GM06990 (cell line): ENCODE measurements around the gene PI4K2B.
"Not testable (repeated sequence)": the region's sequence is repeated elsewhere in the genome, so short reads cannot be mapped to it uniquely, and the experiment has no call there.

ENCODE experiments used
- DNase-seq: peaks from one replicate; pipeline ENCODE4 v3.0.0-alpha.2; 2011; ENCODE audit not compliant: insufficient read length; ENCODE audit errors: extremely low read depth
- H3K27me3 ChIP-seq: replicated peaks from 2 replicates; pipeline ENCODE4 v1.6.0; 2011; ENCODE audit warnings: low read length; ENCODE audit not compliant: control insufficient read depth, insufficient read depth
- H3K36me3 ChIP-seq: 2 replicates; pipeline ENCODE4 v1.5.1; 2011; ENCODE audit warnings: low read length; ENCODE audit not compliant: control insufficient read depth, insufficient read depth
- H3K4me3 ChIP-seq: replicated peaks from 2 replicates; pipeline ENCODE4 v1.5.1; 2011; ENCODE audit warnings: low read depth, mild to moderate bottlenecking, control low read depth, low read length
- TF ChIP-seq, protein P1 (sequence below): IDR thresholded peaks from 2 replicates; pipeline ENCODE4 v1.5.1; 2011; ENCODE audit warnings: low read length, control low read depth, mild to moderate bottlenecking, inconsistent platforms; ENCODE audit not compliant: insufficient read depth, poor library complexity, severe bottlenecking

PI4K2B gene

DNA sequence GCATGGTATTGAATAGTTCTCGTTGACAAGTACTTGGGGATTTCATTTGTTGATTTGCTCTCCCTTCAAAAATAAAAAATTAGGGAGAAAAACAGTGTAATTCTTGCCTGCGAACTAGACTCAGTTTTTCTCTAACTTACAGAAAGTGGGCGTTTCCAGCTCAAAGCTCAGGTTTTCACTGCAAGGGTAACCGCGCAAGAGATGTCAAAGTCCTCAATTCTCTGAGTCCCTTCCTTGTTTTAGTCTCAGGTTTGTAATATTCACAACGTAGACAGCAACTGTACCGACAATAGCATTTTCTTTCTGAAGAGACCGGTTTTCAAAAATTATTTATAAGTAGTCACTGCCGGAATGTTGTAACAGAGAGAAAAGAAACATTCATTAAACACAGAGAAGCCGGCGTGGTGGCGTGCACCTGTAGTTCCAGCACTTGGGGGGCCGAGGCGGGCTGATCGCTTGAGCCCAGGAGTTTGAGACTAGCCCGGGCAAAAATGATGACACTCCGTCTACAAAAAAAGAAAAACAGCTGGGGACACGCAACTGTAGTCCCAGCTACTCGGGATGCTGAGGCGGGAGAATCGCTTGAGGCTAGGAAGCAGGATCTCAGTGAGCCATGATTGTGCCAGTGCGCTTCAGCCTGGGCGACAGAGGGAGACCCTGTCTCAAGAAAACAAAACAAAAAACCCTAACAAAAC lies 79.5 kb downstream of the PI4K2B start:
- TF ChIP-seq, protein P1, sequence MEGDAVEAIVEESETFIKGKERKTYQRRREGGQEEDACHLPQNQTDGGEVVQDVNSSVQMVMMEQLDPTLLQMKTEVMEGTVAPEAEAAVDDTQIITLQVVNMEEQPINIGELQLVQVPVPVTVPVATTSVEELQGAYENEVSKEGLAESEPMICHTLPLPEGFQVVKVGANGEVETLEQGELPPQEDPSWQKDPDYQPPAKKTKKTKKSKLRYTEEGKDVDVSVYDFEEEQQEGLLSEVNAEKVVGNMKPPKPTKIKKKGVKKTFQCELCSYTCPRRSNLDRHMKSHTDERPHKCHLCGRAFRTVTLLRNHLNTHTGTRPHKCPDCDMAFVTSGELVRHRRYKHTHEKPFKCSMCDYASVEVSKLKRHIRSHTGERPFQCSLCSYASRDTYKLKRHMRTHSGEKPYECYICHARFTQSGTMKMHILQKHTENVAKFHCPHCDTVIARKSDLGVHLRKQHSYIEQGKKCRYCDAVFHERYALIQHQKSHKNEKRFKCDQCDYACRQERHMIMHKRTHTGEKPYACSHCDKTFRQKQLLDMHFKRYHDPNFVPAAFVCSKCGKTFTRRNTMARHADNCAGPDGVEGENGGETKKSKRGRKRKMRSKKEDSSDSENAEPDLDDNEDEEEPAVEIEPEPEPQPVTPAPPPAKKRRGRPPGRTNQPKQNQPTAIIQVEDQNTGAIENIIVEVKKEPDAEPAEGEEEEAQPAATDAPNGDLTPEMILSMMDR: no peak
- Histone ChIP-seq H3K4me3 (peak overlapping the region; percentile 95), H3K36me3 (no peaks in the 10 kb centered on the region), H3K27me3 (no peaks in the 10 kb centered on the region)
- no peak for DNase-seq

DNA sequence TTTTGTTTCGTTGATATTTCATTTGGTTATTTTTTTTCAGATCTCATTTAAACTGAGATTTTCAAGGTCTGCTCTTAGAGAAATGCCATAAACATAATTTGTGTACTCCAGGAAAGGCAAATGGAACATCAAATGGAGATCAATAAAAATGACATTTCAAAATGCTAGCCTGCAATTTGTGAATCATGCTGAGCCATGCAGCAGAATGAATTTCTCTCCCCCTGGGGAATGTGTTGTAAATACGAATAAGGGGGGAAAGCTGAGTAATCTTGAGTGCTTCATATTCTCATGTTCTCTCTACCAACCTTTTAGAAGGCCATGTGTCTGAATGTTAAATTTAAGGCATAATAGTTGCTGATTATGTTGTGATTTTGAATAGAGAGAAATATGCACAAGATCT lies 86.5 kb downstream of the PI4K2B start:
- Histone ChIP-seq H3K4me3 (no peak overlapping the region), H3K27me3 (no peaks in the 10 kb centered on the region), H3K36me3 (no peaks in the 10 kb centered on the region)
- no peak for DNase-seq
- TF ChIP-seq, protein P1: no peak

DNA sequence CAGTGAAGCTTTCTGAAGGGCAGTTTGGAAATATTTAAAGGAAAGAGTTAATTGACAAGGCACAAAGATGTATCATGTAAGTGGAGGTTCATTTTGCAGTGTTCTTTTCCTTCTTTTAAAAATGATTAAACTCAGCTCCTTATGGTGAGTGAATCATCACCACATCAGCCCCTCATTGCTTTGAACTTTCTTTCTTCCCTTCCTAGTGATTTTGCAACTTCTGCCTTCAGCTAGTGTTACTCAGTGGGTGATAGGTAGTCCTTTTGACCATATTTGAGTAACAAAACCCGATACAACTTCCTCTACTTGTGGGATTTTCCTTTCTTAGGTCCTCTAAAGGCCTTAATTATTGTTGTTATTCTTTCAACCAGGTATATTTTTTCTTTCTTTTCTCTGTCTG lies 86.9 kb downstream of the PI4K2B start:
- H3K36me3 ChIP-seq: no peaks in the 10 kb centered on the region
- DNase-seq: no peak
- H3K27me3 ChIP-seq: no peaks in the 10 kb centered on the region
- H3K4me3 ChIP-seq: no peak overlapping the region
- TF ChIP-seq, protein P1: no peak

DNA sequence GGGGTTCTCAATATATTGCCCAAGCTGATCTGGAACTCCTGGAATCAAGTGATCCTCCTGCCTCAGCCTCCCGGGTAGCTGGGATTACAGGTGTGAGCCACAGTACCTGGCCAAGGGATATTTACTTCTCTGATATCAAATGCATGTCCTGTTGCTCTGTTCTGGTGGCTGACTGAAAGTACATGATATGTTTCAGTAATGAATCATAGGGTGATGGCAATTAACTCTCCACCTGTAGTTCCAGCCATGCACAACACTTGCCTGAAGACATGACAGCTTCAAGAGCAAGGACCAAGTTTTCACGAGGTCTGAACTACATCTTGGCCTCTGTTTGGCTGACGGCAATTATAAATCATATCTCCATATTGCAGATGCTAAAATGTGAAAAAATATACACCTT lies 87.9 kb downstream of the PI4K2B start:
- H3K36me3 ChIP-seq: no peaks in the 10 kb centered on the region
- no peaks in the 10 kb centered on the region for H3K27me3 ChIP-seq
- TF ChIP-seq, protein P1: no peak
- no peak for DNase-seq
- no peak overlapping the region for H3K4me3 ChIP-seq

DNA sequence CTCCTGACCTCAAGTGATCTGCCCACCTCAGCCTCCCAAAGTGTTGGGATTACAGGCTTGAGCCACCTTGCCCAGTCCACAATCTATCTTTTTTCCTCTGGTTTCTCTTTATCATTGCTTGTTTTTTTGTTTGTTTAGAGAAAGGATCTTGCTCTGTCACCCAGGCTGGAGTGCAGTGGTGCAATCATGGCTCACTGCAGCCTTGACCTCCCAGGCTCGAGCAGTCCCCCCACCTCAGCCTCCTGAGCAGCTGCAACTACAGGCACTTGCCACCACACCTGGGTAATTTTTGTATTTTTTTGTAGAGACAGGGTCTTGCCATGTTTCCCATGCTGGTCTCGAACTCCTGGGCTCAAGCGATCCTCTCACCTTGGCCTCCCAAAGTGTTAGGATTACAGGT lies 94.6 kb downstream of the PI4K2B start:
- not testable (repeated sequence) for DNase-seq, H3K27me3 ChIP-seq, H3K36me3 ChIP-seq, H3K4me3 ChIP-seq
